CD4-positive, alpha-beta T cell treated with Interleukin-4 for 1 hour (primary cell): ENCODE results near the gene IL1A.
A peak's percentile ranks its signal among the peaks of the same experiment; 100 is the strongest.

ENCODE experiments used
- DNase-seq, 2 donors: peaks; one replicate each; pipeline ENCODE4 v3.0.0-alpha.2; 2020 to 2022

Gene IL1A

GRCh38 chr2:112757265-112757664 is 27.0 kb downstream of the IL1A start:
- peak in 1 of 2 donors; percentile 28 for DNase-seq

GRCh38 chr2:112756207-112756606 is 28.1 kb downstream of the IL1A start:
- no peak for DNase-seq

GRCh38 chr2:112755444-112755843 is 28.8 kb downstream of the IL1A start:
- DNase-seq = no peak

- no peak for DNase-seq
Measured at GRCh38 chr2:112754564-112754963, 29.7 kb downstream of the IL1A start.

GRCh38 chr2:112752667-112753066 is 31.6 kb downstream of the IL1A start:
- DNase-seq = no peak

- no peak for DNase-seq
Measured at GRCh38 chr2:112751451-112752197, 32.7 kb downstream of the IL1A start.

GRCh38 chr2:112750560-112750843 is 33.8 kb downstream of the IL1A start:
- no peak for DNase-seq

- DNase-seq = peak; percentile 84 to 85
Measured at GRCh38 chr2:112749755-112750559, 34.3 kb downstream of the IL1A start.

- no peak for DNase-seq
Measured at GRCh38 chr2:112740527-112740926, 43.8 kb downstream of the IL1A start.

GRCh38 chr2:112737542-112738232 is 46.6 kb downstream of the IL1A start:
- no peak for DNase-seq

GRCh38 chr2:112733871-112734270 is 50.4 kb downstream of the IL1A start:
- no peak for DNase-seq

GRCh38 chr2:112733456-112733855 is 50.8 kb downstream of the IL1A start:
- DNase-seq = no peak

GRCh38 chr2:112731479-112731878 is 52.8 kb downstream of the IL1A start:
- DNase-seq = no peak

- DNase-seq = no peak
Measured at GRCh38 chr2:112730791-112731190, 53.5 kb downstream of the IL1A start.

- no peak for DNase-seq
Measured at GRCh38 chr2:112730216-112730615, 54.1 kb downstream of the IL1A start.

GRCh38 chr2:112728378-112729175 is 55.7 kb downstream of the IL1A start:
- DNase-seq = no peak

- DNase-seq = no peak
Measured at GRCh38 chr2:112728029-112728362, 56.3 kb downstream of the IL1A start.

GRCh38 chr2:112727276-112728028 is 56.8 kb downstream of the IL1A start:
- no peak for DNase-seq

- peak; percentile 88 to 92 for DNase-seq
Measured at GRCh38 chr2:112726487-112727190, 57.7 kb downstream of the IL1A start.

- DNase-seq = no peak
Measured at GRCh38 chr2:112725545-112726457, 58.5 kb downstream of the IL1A start.
